Testis (tissue), 3 donors: Measurements from ENCODE around the gene NUP93. TPM values are rescaled to one million over a fixed set of nuclear protein-coding genes. Genes with fewer than 3 reads are reported as not detected.
A peak's percentile ranks its signal among the peaks of the same experiment; 100 is the strongest.
"Not testable (repeated sequence)": the region's sequence is repeated elsewhere in the genome, so short reads cannot be mapped to it uniquely, and the experiment has no call there.

Source experiments
- DNase-seq: peaks from one replicate; pipeline ENCODE4 v3.0.0-alpha.2; 2019
- H3K27ac ChIP-seq, 2 donors: fragments of 200-600 bp; sonication (generic); one replicate each; pipeline ENCODE4 v1.5.1; 2019
- H3K27me3 ChIP-seq: fragments of 200-600 bp; sonication (generic); one replicate; pipeline ENCODE4 v1.5.1; 2019
- H3K36me3 ChIP-seq: fragments of 200-600 bp; sonication (generic); one replicate; pipeline ENCODE4 v1.5.1; 2017; ENCODE audit warnings: low read depth; ENCODE audit errors: missing control alignments
- H3K4me1 ChIP-seq: fragments of 200-600 bp; sonication (generic); one replicate; pipeline ENCODE4 v1.5.1; 2019
- H3K4me3 ChIP-seq, 2 donors: fragments of 200-600 bp; sonication (generic); one replicate each; pipeline ENCODE4 v1.5.1; 2017 to 2019
- H3K9me3 ChIP-seq: fragments of 200-600 bp; sonication (generic); one replicate; pipeline ENCODE4 v1.5.1; 2017
- CTCF ChIP-seq, 3 experiments: fragments of 450-650 bp in 2 of 3; fragments of 200-600 bp in 1 of 3; sonication (generic) in 1 of 3; IDR thresholded peaks; one replicate each; pipeline ENCODE4 v1.5.1; 2016 to 2019; ENCODE audit warnings: antibody characterized with exemption in 3 of 3, mild to moderate bottlenecking in 2 of 3, moderate library complexity in 1 of 3
- POLR2A ChIP-seq: fragments of 450-650 bp; IDR thresholded peaks from one replicate; pipeline ENCODE4 v1.6.1; 2017; ENCODE audit warnings: antibody characterized with exemption, mild to moderate bottlenecking, moderate library complexity
- WGBS, 2 donors: methylation state at CpG; one replicate each; pipeline ENCODE4 v1.1.5; 2018; 5-methylcytosine and 5-hydroxymethylcytosine counted together
- intact Hi-C: fragments of 100-400 bp; cut with DNase I; formaldehyde crosslinking; loops from one replicate; pipeline ENCODE4 v1.15.1; 2023; ENCODE audit warnings: low total_unique reads
- polyA plus RNA-seq: library from polyadenylated mRNA; stranded (reverse); fragments of 350-450 nt; fragmentation: Illumina TruSeq; extraction: RNeasy Lipid Tissue Mini Kit (QIAGEN cat#74804); gene quantifications from one replicate; pipeline ENCODE4 v1.2.3, GENCODE V29; 2014; ENCODE audit warnings: low read depth, low replicate concordance; ENCODE audit not compliant: insufficient read depth
- total RNA-seq, 2 donors: library from RNA; depleted of rRNA; stranded (reverse); fragments of >200 nt; gene quantifications; one replicate each; pipeline ENCODE4 v1.2.3, GENCODE V29; 2016

The NUP93 gene
- total and polyA plus RNA-seq, 3 donors from 2014 or later, result 94.2 to 147 (median 102) TPM

GRCh38 chr16:56789360-56789759 is 59.4 kb downstream of the NUP93 start:
- TF ChIP-seq CTCF (IDR thresholded peaks at IDR 0.05), result peak in 1 of 3 experiments; percentile 13
- no peak for TF ChIP-seq POLR2A
- Histone ChIP-seq H3K27me3 (no peaks in the 10 kb centered on the region), H3K27ac (no peak overlapping the region), H3K36me3 (no peaks in the 10 kb centered on the region), H3K4me3 (no peak overlapping the region), H3K4me1 (peaks cover 9% of the 10 kb centered on the region), H3K9me3 (no peaks in the 10 kb centered on the region)
- WGBS, 2 donors, result 81 to 90% methylated on average over 5 of the region's 5 CpGs
- intact Hi-C loops, result no loop called here
- peak; percentile 50 for DNase-seq

- Histone ChIP-seq H3K27ac (no peak overlapping the region), H3K4me1 (no peaks in the 10 kb centered on the region), H3K4me3 (no peak overlapping the region), H3K9me3 (no peaks in the 10 kb centered on the region), H3K27me3 (no peaks in the 10 kb centered on the region), H3K36me3 (no peaks in the 10 kb centered on the region)
- intact Hi-C loops, result no loop called here
- TF ChIP-seq CTCF (IDR thresholded peaks at IDR 0.05) (no peak), POLR2A (no peak)
- no peak for DNase-seq
Observed at GRCh38 chr16:56792967-56793366, 63.0 kb downstream of the NUP93 start.

- H3K27ac ChIP-seq, result no peak overlapping the region
- intact Hi-C loops, result no loop called here
- H3K4me1 ChIP-seq, result no peaks in the 10 kb centered on the region
- 55 to 61% methylated on average over 6 of the region's 6 CpGs for WGBS, 2 donors
- H3K4me3 ChIP-seq, result no peak overlapping the region
- DNase-seq, result no peak
- no peaks in the 10 kb centered on the region for H3K36me3 ChIP-seq
- H3K9me3 ChIP-seq, result no peaks in the 10 kb centered on the region
- TF ChIP-seq CTCF (IDR thresholded peaks at IDR 0.05) (peak in 2 of 3 experiments; percentile 2 to 39), POLR2A (no peak)
- no peaks in the 10 kb centered on the region for H3K27me3 ChIP-seq
Observed at GRCh38 chr16:56793492-56793891, 63.6 kb downstream of the NUP93 start.

- Histone ChIP-seq H3K36me3 (no peaks in the 10 kb centered on the region), H3K27me3 (no peaks in the 10 kb centered on the region), H3K4me1 (no peaks in the 10 kb centered on the region), H3K27ac (no peak overlapping the region), H3K9me3 (no peaks in the 10 kb centered on the region), H3K4me3 (no peak overlapping the region)
- 78 to 83% methylated on average over 3 of the region's 3 CpGs for WGBS, 2 donors
- no peak for DNase-seq
- intact Hi-C loops, result no loop called here
- TF ChIP-seq CTCF (IDR thresholded peaks at IDR 0.05) (no peak), POLR2A (no peak)
Observed at GRCh38 chr16:56795011-56795410, 65.1 kb downstream of the NUP93 start.

- WGBS, 2 donors, result 94 to 95% methylated on average over 2 of the region's 2 CpGs
- H3K27me3 ChIP-seq, H3K4me1 ChIP-seq, intact Hi-C loops, H3K27ac ChIP-seq, H3K9me3 ChIP-seq, H3K4me3 ChIP-seq, H3K36me3 ChIP-seq, DNase-seq: not testable (repeated sequence)
Observed at GRCh38 chr16:56797038-56797437, 67.1 kb downstream of the NUP93 start.
